ENCODE data around the gene SEC31A.
A peak's percentile ranks its signal among the peaks of the same experiment; 100 is the strongest.
"Not testable (repeated sequence)": the region's sequence is repeated elsewhere in the genome, so short reads cannot be mapped to it uniquely, and the experiment has no call there.

SEC31A gene

DNA sequence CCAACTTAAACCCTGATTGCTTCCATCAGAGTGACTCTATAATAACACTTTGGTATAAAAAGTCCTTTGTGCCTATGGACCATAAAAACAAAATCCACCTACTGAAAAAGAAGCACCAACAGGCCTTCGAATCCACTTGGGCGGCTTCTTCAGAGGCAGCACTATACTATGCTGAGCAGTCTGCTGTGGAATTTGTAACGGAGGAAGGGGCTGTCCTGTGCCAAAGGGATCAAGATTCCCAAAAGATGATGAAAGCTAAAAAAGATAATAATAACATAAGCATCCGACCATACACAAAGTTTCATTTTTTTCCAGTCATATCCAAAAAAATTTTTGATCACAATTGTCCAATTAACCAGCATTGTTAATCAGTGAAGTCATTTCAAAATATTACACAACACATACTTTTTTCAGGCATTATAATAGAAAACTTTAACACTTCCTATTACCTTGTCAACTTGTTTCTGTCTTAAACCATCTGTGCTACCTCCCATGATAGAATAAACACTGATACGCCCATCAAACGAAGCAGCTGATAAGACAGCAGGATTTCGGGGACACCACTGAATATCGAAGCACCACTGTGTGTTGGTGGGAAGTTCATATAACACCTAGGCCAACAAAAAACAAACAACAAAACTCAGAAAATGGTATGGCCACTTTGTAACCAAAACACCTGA is 24.1 kb downstream of the SEC31A start:
- TF ChIP-seq, protein P1, sequence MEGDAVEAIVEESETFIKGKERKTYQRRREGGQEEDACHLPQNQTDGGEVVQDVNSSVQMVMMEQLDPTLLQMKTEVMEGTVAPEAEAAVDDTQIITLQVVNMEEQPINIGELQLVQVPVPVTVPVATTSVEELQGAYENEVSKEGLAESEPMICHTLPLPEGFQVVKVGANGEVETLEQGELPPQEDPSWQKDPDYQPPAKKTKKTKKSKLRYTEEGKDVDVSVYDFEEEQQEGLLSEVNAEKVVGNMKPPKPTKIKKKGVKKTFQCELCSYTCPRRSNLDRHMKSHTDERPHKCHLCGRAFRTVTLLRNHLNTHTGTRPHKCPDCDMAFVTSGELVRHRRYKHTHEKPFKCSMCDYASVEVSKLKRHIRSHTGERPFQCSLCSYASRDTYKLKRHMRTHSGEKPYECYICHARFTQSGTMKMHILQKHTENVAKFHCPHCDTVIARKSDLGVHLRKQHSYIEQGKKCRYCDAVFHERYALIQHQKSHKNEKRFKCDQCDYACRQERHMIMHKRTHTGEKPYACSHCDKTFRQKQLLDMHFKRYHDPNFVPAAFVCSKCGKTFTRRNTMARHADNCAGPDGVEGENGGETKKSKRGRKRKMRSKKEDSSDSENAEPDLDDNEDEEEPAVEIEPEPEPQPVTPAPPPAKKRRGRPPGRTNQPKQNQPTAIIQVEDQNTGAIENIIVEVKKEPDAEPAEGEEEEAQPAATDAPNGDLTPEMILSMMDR (conservative IDR thresholded peaks at IDR 0.05): no peak
- no peak overlapping the region for H3K27ac ChIP-seq

DNA sequence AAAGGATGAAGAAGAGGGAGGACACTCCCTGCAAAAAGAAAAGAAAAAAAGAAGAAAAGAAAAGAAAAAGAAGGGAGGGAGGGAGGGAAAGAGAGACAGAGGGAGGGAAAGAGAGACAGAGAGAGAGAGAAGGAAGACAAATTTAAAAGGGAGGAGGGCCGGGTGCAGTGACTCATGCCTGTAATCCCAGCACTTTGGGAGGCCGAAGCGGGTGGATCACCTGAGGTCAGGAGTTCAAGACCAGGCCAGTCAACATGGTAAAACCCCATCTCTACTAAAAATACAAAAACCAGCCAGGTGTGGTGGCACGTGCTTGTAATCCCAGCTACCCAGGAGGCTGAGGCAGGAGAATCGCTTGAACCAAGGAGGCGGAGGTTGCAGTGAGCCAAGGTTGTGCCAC is 24.9 kb downstream of the SEC31A start:
- not testable (repeated sequence) for H3K27ac ChIP-seq

DNA sequence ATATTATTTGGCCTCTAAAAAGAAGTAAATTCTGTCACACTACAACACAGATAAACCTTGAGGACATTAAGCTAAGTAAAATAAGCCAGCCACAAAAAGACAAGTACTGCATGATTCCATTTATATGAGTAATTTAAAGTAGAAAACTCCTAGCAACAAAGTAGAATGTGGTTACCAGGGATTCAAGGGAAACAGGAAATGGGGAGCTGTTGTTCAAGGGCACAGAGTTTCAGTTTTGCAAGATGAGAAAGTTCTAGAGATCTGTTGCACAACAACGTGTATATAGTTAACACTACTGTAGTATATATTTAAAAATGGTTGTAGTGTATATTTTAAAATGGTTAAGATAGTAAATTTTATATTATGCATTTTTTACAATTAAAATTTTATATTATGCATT is 25.4 kb downstream of the SEC31A start:
- H3K27ac ChIP-seq: no peak overlapping the region
- TF ChIP-seq ZFX (IDR thresholded peaks at IDR 0.05): no peak
- TF ChIP-seq, protein P1 (conservative IDR thresholded peaks at IDR 0.05): no peak

DNA sequence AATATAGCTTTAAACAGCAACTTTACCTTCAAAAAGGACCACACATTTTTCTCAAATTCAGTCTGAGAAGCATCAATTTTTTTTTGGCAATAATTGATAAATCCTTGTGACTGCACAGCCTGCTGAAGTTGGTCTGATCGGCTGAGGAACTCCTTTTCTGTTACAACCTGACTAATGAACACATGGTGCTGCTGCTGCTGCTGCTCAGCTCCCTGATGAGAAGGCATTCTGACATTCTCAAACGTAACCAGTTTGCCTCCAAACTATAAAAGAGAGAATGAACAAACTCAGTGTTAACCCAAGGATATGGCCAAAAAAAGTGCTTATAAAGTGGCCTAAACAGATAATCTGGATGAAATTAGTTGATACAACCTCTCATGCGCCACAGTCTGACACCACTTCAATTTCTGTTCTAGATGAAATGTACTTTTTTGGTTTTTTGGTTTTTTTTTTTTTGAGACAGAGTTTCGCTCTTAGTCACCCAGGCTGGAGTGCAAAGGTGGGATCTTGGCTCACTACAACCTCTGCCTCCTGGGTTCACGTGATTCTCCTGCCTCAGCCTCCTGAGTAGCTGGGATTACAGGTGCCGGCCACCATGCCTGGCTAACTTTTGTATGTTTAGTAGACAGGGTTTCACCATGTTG is 26.5 kb downstream of the SEC31A start:
- TF ChIP-seq, protein P1 (conservative IDR thresholded peaks at IDR 0.05): no peak
- TF ChIP-seq ZFX (IDR thresholded peaks at IDR 0.05): no peak
- H3K27ac ChIP-seq: no peak overlapping the region

DNA sequence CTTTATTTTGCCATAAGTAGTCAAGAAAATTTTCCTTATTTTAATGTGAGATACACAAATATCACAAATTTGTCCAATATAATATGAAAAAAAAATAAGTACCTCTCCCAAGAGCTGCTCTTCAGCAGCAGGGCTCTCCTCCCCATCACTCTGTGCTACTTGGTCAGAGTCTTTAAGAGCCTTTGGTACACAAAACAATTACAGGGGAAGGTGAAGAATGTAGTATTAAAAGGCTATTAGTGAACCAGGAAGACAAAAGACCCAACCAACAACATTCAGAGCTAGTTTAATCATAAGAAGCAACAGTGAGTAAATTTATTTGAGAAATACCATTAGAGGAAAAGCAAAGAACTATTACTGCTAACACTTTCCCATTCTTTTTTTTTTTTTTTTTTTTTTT is 29.4 kb downstream of the SEC31A start:
- TF ChIP-seq, protein P1 (conservative IDR thresholded peaks at IDR 0.05): no peak
- no peak for TF ChIP-seq ZFX (IDR thresholded peaks at IDR 0.05)
- H3K27ac ChIP-seq: no peak overlapping the region

DNA sequence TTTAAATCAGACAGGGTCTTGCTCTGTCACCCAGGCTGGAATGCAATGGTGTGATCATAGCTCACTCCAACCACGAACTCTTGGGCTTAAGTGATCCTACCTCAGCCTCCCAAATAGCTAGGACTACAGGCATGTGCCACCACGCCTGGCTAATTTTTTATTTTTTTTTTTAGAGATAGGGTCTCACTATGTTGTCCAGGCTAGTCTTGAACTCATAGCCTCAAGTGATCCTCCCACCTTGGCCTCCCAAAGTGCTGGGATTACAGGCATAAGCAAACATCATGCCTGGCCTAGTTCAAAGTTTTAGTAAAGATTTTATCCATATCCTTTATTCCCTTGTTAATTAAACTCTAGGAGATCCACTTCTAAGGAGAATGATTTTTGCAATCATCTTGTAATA is 30.5 kb downstream of the SEC31A start:
- H3K27ac ChIP-seq: not testable (repeated sequence)

DNA sequence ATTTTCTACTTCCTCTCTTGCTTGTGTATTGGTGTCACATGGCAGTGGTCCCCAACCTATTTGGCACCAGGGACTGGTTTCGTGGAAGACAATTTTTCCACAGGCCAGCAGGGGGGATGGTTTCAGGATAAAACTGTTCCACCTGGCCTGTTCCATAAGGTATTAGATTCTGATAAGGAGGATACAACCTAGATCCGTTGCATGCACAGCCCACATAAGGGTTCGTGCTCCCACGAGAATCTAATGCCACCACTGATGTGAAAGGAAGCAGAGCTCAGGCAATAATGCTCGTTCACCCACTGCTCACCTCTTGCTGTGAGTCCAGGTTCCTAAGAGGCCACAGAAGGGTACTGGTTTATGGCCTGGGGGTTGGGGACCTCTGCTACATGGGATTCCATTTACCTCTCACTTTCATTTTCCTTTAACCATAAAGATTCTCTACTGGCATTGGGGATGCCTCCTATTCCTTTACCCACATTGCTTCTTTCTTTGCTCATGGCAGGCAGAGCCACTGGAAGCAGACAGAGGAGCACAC is 38.1 kb downstream of the SEC31A start:
- no peak overlapping the region for H3K27ac ChIP-seq
- TF ChIP-seq, protein P1 (conservative IDR thresholded peaks at IDR 0.05): peak; percentile 15; the same call in 1 of the 2 replicates
- TF ChIP-seq ZFX (IDR thresholded peaks at IDR 0.05): no peak

DNA sequence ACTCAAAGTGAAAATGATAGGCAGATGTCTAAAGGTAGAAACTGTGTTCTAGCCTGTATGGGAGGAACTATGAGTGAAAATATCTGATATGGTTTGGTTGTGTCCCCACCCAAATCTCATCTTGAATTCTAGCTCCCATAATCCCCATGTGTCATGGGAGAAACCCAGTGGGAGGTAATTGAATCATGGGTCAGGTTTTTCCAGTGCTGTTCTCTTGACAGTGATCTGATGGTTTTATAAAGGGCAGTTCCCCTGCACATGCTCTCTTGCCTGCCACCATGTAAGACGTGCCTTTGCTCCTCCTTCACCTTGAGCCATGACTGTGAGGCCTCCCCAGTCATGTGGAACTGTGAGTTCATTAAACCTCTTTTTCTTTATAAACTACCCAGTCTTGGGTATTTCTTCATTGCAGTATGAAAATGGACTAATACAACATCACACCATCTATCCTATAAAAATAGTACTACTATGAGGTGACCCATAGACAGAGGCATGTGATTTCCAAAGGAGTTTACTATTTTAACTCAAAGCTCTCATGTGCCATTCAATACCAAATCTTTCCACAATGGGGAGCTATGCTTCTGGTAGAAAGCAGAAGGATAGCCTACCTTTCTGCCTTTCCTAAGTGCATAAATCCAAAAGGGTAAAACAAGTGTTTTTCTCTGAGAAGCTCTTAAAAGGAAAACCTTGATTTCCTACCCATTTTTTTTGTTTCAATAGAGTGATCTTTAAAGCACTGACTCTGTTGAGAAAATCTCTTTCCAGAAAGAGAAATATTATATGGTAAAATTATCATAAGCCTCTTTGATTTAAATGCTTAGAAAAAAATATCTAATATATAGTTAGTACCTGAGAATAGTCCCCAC is 38.8 kb downstream of the SEC31A start:
- H3K27ac ChIP-seq: no peak overlapping the region
- TF ChIP-seq ZFX (IDR thresholded peaks at IDR 0.05): no peak
- TF ChIP-seq, protein P1 (conservative IDR thresholded peaks at IDR 0.05): peak; percentile 57

Data from C4-2B (cell line).